Measurements from ENCODE around the gene TMEM167B. TPM values are rescaled to one million over a fixed set of nuclear protein-coding genes. Genes with fewer than 3 reads are reported as not detected.

Gene TMEM167B
- total and polyA plus RNA-seq, 2 donors from 2014 or later = 24.7 to 39.4 TPM

GRCh38 chr1:109065137-109065536 lies 25.4 kb upstream of the TMEM167B start:
- H3K9me3 ChIP-seq (ENCODE audit: control insufficient read depth in 2 of 3, insufficient read depth in 1 of 3, low read length in 3 of 3) = no peaks in the 10 kb centered on the region
- H3K4me1 ChIP-seq (ENCODE audit: control insufficient read depth in 2 of 3, insufficient read depth in 2 of 3, low read depth in 1 of 3, low read length in 3 of 3) = no peaks in the 10 kb centered on the region
- no peak for TF ChIP-seq CTCF (IDR thresholded peaks at IDR 0.05; ENCODE audit: borderline replicate concordance, extremely low read depth, insufficient read depth)
- H3K4me3 ChIP-seq (ENCODE audit: low read length in 3 of 3) = no peak overlapping the region
- no peak overlapping the region for H3K27ac ChIP-seq (ENCODE audit: low read depth in 2 of 2, low read length in 2 of 2)
- FAIRE-seq (no peak), DNase-seq (no peak)
- no peaks in the 10 kb centered on the region for H3K27me3 ChIP-seq (ENCODE audit: control insufficient read depth, insufficient read depth, low read length)
- no peak overlapping the region for H3K9ac ChIP-seq (ENCODE audit: low read length in 3 of 3)
- peaks cover 0 to 9% (median 7%) of the 10 kb centered on the region in 3 donors for H3K36me3 ChIP-seq (ENCODE audit: control insufficient read depth in 2 of 3, insufficient read depth in 3 of 3, low read length in 3 of 3)
- intact Hi-C loops (cut with DNase I) = no loop called here

GRCh38 chr1:109067883-109068282 lies 22.7 kb upstream of the TMEM167B start:
- no peak overlapping the region for H3K9ac ChIP-seq (ENCODE audit: low read length in 3 of 3)
- no peak for FAIRE-seq
- peaks cover 0 to 9% (median 7%) of the 10 kb centered on the region in 3 donors for H3K36me3 ChIP-seq (ENCODE audit: control insufficient read depth in 2 of 3, insufficient read depth in 3 of 3, low read length in 3 of 3)
- no peaks in the 10 kb centered on the region for H3K9me3 ChIP-seq (ENCODE audit: control insufficient read depth in 2 of 3, insufficient read depth in 1 of 3, low read length in 3 of 3)
- H3K27me3 ChIP-seq (ENCODE audit: control insufficient read depth, insufficient read depth, low read length) = no peaks in the 10 kb centered on the region
- intact Hi-C loops (cut with DNase I) = no loop called here
- no peak for TF ChIP-seq CTCF (IDR thresholded peaks at IDR 0.05; ENCODE audit: borderline replicate concordance, extremely low read depth, insufficient read depth)
- no peaks in the 10 kb centered on the region for H3K4me1 ChIP-seq (ENCODE audit: control insufficient read depth in 2 of 3, insufficient read depth in 2 of 3, low read depth in 1 of 3, low read length in 3 of 3)
- no peak overlapping the region for H3K27ac ChIP-seq (ENCODE audit: low read depth in 2 of 2, low read length in 2 of 2)
- H3K4me3 ChIP-seq (ENCODE audit: low read length in 3 of 3) = no peak overlapping the region
- DNase-seq = no peak

GRCh38 chr1:109069294-109069693 lies 21.3 kb upstream of the TMEM167B start:
- H3K36me3 ChIP-seq (ENCODE audit: control insufficient read depth in 2 of 3, insufficient read depth in 3 of 3, low read length in 3 of 3) = peaks cover 0 to 9% (median 7%) of the 10 kb centered on the region in 3 donors
- no peak overlapping the region for H3K9ac ChIP-seq (ENCODE audit: low read length in 3 of 3)
- intact Hi-C loops (cut with DNase I) = no loop called here
- no peak for DNase-seq
- no peak for FAIRE-seq
- H3K27ac ChIP-seq (ENCODE audit: low read depth in 2 of 2, low read length in 2 of 2) = no peak overlapping the region
- H3K4me1 ChIP-seq (ENCODE audit: control insufficient read depth in 2 of 3, insufficient read depth in 2 of 3, low read depth in 1 of 3, low read length in 3 of 3) = no peaks in the 10 kb centered on the region
- no peak overlapping the region for H3K4me3 ChIP-seq (ENCODE audit: low read length in 3 of 3)
- H3K27me3 ChIP-seq (ENCODE audit: control insufficient read depth, insufficient read depth, low read length) = no peaks in the 10 kb centered on the region
- TF ChIP-seq CTCF (IDR thresholded peaks at IDR 0.05; ENCODE audit: borderline replicate concordance, extremely low read depth, insufficient read depth) = no peak
- H3K9me3 ChIP-seq (ENCODE audit: control insufficient read depth in 2 of 3, insufficient read depth in 1 of 3, low read length in 3 of 3) = no peaks in the 10 kb centered on the region

All from kidney (tissue), 14 donors.